ENCODE results near the gene GLB1L.

Gene GLB1L

DNA sequence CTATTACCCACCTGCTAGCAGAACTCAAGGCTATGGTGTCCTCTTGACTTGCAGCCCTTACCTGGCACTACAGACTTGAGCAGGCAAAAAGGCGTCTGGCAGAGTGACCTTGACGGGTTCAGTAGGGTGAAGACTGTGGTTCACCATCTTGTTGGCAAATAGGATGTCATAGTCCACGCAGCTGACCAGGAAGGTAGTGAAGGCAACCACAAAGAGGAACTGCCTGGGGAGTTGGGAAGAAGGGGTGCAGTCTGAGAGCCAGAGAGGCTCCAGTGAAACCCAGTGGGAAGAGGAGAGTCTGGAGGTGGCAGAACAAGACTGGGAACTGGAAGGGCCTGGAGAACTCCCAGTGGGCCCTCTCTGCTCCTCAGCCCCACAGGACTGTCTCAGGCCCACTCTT, 19.9 kb downstream of the GLB1L start:
- H3K4me3 ChIP-seq (ENCODE audit: low read depth, low read length): no peak overlapping the region
- TF ChIP-seq, protein P1, sequence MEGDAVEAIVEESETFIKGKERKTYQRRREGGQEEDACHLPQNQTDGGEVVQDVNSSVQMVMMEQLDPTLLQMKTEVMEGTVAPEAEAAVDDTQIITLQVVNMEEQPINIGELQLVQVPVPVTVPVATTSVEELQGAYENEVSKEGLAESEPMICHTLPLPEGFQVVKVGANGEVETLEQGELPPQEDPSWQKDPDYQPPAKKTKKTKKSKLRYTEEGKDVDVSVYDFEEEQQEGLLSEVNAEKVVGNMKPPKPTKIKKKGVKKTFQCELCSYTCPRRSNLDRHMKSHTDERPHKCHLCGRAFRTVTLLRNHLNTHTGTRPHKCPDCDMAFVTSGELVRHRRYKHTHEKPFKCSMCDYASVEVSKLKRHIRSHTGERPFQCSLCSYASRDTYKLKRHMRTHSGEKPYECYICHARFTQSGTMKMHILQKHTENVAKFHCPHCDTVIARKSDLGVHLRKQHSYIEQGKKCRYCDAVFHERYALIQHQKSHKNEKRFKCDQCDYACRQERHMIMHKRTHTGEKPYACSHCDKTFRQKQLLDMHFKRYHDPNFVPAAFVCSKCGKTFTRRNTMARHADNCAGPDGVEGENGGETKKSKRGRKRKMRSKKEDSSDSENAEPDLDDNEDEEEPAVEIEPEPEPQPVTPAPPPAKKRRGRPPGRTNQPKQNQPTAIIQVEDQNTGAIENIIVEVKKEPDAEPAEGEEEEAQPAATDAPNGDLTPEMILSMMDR (IDR thresholded peaks at IDR 0.05; ENCODE audit: low read depth, low read length): no peak
- DNase-seq (ENCODE audit: low read depth, low spot score): no peak
- in situ Hi-C loops (cut with HindIII; ENCODE audit: low sequenced_read_pairs): no loop called here

DNA sequence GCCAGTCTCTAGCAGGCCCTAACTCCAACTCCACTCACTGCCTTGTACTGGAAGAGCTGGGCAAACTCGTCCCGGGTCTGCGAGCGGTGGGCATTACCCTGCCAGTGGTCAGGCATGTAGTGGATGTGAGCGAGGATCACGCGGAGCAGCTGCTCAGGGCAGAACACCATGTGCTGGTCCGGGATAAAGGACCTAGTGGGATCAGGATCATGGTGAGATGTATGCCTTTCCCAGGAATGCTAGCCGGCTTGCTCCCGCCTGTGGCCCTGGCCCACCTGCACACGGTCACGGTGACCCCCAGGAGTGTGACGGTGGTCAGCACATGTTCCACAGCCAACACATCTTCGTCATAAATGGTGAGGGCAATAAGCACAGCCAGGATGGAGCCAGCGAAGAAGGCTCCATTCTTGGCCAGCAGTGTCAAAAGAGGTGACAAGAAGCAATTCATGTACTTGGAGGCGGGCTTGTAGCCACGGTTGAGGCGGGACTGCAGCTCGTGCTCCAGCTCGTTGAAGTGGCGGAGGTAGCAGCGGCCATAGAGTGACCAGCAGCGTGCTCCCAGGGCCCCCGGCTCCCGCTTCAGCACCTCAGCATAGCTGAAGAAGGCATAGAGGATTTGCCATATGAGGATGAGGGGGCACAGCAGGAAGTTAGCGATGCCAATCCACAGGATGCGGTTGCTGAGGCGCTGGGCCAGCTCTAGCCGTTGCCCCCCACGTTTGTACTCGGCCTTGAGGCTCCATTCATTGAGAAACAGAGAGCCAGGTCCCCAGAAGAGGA, 21.2 kb downstream of the GLB1L start:
- in situ Hi-C loops (cut with HindIII; ENCODE audit: low sequenced_read_pairs): no loop called here
- DNase-seq (ENCODE audit: low read depth, low spot score): no peak
- TF ChIP-seq, protein P1 (IDR thresholded peaks at IDR 0.05; ENCODE audit: low read depth, low read length): no peak
- H3K4me3 ChIP-seq (ENCODE audit: low read depth, low read length): no peak overlapping the region

DNA sequence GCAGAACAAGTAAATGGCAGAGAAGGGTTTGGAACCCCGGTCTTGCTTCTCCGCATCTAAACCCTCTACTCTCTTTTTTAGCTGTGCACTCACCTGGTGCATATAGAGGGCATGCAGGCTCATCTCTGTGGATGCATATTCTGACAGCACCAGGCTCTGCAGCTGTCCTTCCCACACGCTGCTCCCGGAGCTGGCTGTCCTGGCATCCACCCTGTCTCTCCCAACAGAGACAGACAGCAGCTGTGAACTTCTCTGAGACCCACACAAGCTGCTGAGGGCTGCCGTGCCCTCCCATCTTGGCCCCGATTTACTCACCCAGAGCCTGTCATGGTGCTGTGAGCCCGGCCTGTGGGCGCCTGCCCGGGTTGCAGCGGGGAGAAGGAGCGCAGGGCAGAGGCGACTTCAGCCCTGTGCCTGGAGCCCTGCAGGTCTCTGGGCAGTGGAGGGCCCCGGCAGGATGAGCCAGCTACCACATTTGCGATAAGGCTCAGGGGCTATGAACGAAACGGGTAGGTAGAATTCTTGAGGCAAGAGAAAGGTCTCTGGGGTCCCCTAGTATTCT, 23.2 kb downstream of the GLB1L start:
- TF ChIP-seq, protein P1 (IDR thresholded peaks at IDR 0.05; ENCODE audit: low read depth, low read length): no peak
- no peak overlapping the region for H3K4me3 ChIP-seq (ENCODE audit: low read depth, low read length)
- no peak for DNase-seq (ENCODE audit: low read depth, low spot score)
- in situ Hi-C loops (cut with HindIII; ENCODE audit: low sequenced_read_pairs): no loop called here

DNA sequence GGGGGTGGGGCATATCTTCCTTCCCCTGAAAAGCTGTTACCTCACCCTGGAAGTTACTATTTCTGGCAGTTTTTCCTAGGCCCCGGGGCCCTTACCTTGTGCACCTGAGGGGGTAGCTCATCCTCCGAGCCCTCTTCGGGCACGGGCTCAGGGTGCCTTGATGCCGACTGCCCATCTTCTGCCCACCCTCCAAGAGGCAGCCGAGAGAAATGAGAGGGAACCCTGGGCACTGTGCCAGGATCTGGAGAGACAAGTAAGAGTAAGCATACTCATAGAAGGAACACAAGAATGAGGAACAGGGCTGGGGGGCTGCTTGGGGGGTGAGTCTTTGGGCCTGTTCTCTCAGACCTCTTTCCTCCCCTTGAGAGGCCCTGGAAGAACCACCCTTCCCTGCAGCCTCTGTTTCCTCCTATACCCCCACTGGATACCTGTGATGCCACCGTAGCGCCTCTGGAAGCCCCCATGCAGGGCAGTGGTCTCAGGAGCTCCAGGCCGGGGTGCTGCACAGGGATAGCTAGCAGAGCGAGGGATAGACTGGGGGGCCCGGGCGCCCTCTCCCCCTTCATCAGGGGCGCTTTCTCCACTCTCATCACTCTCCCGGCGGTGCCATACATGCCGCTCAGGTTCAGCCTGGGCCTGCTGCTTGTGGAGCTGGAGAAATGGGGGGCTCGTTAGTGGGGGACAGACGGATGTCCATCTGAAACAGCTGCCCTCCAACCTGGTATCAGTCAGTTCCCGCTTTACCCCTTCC, 24.4 kb downstream of the GLB1L start:
- in situ Hi-C loops (cut with HindIII; ENCODE audit: low sequenced_read_pairs): no loop called here
- TF ChIP-seq, protein P1 (IDR thresholded peaks at IDR 0.05; ENCODE audit: low read depth, low read length): no peak
- no peak for DNase-seq (ENCODE audit: low read depth, low spot score)
- H3K4me3 ChIP-seq (ENCODE audit: low read depth, low read length): no peak overlapping the region

DNA sequence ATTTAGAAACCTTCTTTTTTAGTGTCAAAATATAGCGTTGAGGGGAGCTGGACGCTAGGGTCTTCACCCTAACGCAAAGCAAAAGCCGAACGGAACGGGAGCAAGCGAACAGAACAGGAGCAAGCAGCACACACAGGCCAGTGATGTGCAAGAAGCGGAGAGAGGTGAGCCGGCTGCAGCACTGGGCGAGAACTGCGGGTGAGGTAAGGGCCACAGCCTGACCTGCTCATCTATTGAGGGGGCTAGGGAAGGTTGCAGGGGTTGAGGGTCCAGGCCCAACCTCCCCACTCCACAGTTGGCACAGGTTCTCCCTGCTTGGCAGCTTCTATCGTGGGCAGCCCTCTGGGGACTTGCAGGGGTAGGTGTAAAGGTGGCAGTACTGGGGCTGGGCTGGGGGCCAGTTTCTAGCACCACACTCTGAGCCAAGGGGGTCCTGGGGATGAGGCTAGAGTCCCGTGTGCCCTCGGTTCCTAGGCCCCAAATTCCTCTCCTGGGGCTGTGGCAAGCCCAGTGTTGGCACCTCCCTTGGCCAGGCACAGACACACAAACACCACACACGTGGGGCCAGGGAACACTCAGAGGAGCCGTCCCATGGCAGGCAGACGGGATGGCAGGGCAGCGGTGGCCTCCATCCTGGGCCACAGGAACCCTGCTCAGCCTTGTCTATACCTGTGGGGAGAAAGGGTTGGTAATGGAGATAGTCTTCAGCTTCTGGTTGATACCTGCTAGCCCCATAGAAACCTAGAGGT, 25.3 kb downstream of the GLB1L start:
- TF ChIP-seq, protein P1 (IDR thresholded peaks at IDR 0.05; ENCODE audit: low read depth, low read length): no peak
- H3K4me3 ChIP-seq (ENCODE audit: low read depth, low read length): no peak overlapping the region
- in situ Hi-C loops (cut with HindIII; ENCODE audit: low sequenced_read_pairs): no loop called here
- no peak for DNase-seq (ENCODE audit: low read depth, low spot score)
